Panc1 (cell line): Measurements from ENCODE around the gene BAHCC1. TPM values are rescaled to one million over a fixed set of nuclear protein-coding genes. Genes with fewer than 3 reads are reported as not detected.

Experiments used
- ATAC-seq: fragments of 200-7000 bp; cut with Tn5 transposase; 2 replicates; pipeline ENCODE4 v1.9.1; 2020; ENCODE audit warnings: mild to moderate bottlenecking, moderate library complexity
- BruUV-seq: library from RNA; stranded (reverse); fragments of 400-500 nt; replicated peaks from 2 replicates; lab custom pipeline; 2021; lab: Mats Ljungman, UMichigan
- CTCF ChIA-PET: fragments of 300-600 bp; sonication (Branson Sonifier 250); formaldehyde crosslinking; loops from one replicate; lab custom pipeline; 2022; ENCODE audit warnings: antibody characterized with exemption; lab: Charles Lee
- POLR2A ChIA-PET: fragments of 300-600 bp; sonication (Branson Sonifier 250); formaldehyde crosslinking; loops from one replicate; lab custom pipeline; 2022; ENCODE audit warnings: antibody characterized with exemption; lab: Charles Lee
- DNase-seq: peaks from one replicate; pipeline ENCODE4 v3.0.0-alpha.2; 2010; ENCODE audit warnings: low read depth, low spot score
- H3K27ac ChIP-seq: 2 replicates; pipeline ENCODE4 v1.5.1; 2011; ENCODE audit warnings: mild to moderate bottlenecking, low read length, inconsistent platforms
- H3K27me3 ChIP-seq: fragments of 200-500 bp; sonication (Bioruptor generic); 2 replicates; pipeline ENCODE4 v1.6.0; 2014; ENCODE audit warnings: low read length, inconsistent platforms; ENCODE audit not compliant: control insufficient read depth, insufficient read depth
- H3K36me3 ChIP-seq: fragments of 200-500 bp; sonication (Bioruptor generic); 2 replicates; pipeline ENCODE4 v1.5.1; 2014; ENCODE audit warnings: inconsistent platforms, mild to moderate bottlenecking, low read length, moderate library complexity; ENCODE audit not compliant: control insufficient read depth, insufficient read depth
- H3K4me1 ChIP-seq: 2 replicates; pipeline ENCODE4 v1.5.1; 2011; ENCODE audit warnings: inconsistent platforms, mild to moderate bottlenecking, low read length, moderate library complexity; ENCODE audit not compliant: control insufficient read depth, insufficient read depth
- H3K4me3 ChIP-seq, 2 experiments: 2 replicates each; pipeline ENCODE4 v1.5.1; 2011 to 2012; ENCODE audit warnings: low read depth in 2 of 2, low read length in 2 of 2, mild to moderate bottlenecking in 2 of 2, inconsistent platforms in 1 of 2, moderate library complexity in 1 of 2
- H3K9me3 ChIP-seq: fragments of 200-500 bp; sonication (Bioruptor generic); 2 replicates; pipeline ENCODE4 v1.5.1; 2014; ENCODE audit warnings: low read depth, mild to moderate bottlenecking, inconsistent platforms, low read length, moderate library complexity; ENCODE audit not compliant: control insufficient read depth, insufficient read depth
- POLR2AphosphoS5 ChIP-seq: IDR thresholded peaks from 2 replicates; pipeline ENCODE4 v1.6.1; 2012; ENCODE audit warnings: mild to moderate bottlenecking, low read depth, low read length, moderate library complexity
- SIN3A ChIP-seq: IDR thresholded peaks from 2 replicates; pipeline ENCODE4 v1.6.1; 2012; ENCODE audit warnings: low read depth, mild to moderate bottlenecking, low read length, moderate library complexity, borderline replicate concordance; ENCODE audit not compliant: insufficient read depth
- TCF7L2 ChIP-seq: IDR thresholded peaks from 2 replicates; pipeline ENCODE4 v1.6.1; 2011; ENCODE audit warnings: mild to moderate bottlenecking, low read depth, low read length, inconsistent platforms
- in situ Hi-C: cut with HindIII; loops from 2 replicates; pipeline ENCODE4 v1.10.0; 2016; ENCODE audit warnings: low sequenced_read_pairs, low pct_unique_long_range_greater_than_20kb
- intact Hi-C: fragments of 100-400 bp; cut with micrococcal nuclease; formaldehyde crosslinking; loops from one replicate; pipeline ENCODE4 v1.10.0; 2022; ENCODE audit not compliant: unreplicated experiment
- total RNA-seq: library from RNA; stranded (reverse); gene quantifications from one replicate; pipeline ENCODE4 v1.2.1, GENCODE V29; 2021; ENCODE audit not compliant: unreplicated experiment
- TF ChIP-seq, protein P1 (sequence below), 2 experiments: IDR thresholded peaks; 2 replicates each; pipeline ENCODE4 v1.6.1; 2011 to 2012; ENCODE audit warnings: low read depth in 2 of 2, control low read depth in 1 of 2, low read length in 1 of 2, mild to moderate bottlenecking in 1 of 2, moderate library complexity in 1 of 2; ENCODE audit not compliant: insufficient read depth in 1 of 2
- TF ChIP-seq, protein P2 (sequence below): fragments of 450-650 bp; IDR thresholded peaks from 2 replicates; pipeline ENCODE4 v1.5.1; 2017; ENCODE audit warnings: mild to moderate bottlenecking

The BAHCC1 gene
- total RNA-seq, 1 experiment from 2014 or later: 77.4 TPM

DNA sequence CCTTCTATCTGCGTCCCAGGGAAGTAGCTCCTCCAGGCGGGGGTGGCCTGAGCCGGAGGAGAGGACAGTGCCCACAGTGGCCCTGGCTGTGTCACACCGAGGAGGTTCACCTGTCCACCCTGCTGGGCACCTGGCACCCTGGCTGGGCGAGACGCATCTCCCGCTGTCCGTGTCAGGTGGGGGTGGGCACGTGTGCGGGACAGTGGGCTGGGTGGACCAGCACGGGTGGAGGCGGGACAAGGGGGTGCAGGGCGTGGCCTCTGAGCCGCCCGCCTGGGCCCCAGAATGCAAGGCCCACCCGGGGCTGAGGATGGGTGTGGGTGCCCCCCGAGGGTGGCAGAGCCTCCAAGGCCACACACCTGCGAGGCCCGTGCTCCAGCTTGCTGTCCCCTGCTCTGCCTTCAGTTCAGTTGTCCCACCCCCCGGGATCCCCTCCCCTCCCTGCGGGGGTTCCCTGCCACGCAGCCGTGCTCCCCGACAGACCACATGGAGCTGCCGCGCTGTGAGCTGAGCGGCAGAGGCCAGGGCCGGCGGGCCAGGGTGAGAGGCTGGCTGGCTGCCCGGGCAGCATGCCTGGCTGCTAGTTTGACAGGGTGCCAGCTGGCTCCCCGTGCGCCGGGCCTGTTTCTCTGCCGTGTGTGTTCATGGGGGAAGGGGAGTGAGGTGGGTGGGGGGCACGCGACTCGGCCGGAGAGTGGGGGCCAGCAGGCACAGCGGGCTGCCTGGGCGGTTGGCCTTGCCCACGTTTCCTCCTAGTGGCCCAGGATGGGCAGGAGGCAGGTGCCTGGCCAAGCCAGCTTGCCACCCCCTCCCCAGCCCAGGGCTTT is 33.9 kb downstream of the BAHCC1 start:
- ATAC-seq (peak; percentile 72), DNase-seq (no peak)
- H3K36me3 ChIP-seq: no peaks in the 10 kb centered on the region
- H3K27me3 ChIP-seq: no peaks in the 10 kb centered on the region
- TF ChIP-seq TCF7L2 (0 out of 2 replicates have a peak, but pooled peaks have one; percentile 22), SIN3A (0 out of 2 replicates have a peak, but pooled peaks have one; percentile 55), POLR2AphosphoS5 (peak; percentile 76)
- TF ChIP-seq, protein P1, sequence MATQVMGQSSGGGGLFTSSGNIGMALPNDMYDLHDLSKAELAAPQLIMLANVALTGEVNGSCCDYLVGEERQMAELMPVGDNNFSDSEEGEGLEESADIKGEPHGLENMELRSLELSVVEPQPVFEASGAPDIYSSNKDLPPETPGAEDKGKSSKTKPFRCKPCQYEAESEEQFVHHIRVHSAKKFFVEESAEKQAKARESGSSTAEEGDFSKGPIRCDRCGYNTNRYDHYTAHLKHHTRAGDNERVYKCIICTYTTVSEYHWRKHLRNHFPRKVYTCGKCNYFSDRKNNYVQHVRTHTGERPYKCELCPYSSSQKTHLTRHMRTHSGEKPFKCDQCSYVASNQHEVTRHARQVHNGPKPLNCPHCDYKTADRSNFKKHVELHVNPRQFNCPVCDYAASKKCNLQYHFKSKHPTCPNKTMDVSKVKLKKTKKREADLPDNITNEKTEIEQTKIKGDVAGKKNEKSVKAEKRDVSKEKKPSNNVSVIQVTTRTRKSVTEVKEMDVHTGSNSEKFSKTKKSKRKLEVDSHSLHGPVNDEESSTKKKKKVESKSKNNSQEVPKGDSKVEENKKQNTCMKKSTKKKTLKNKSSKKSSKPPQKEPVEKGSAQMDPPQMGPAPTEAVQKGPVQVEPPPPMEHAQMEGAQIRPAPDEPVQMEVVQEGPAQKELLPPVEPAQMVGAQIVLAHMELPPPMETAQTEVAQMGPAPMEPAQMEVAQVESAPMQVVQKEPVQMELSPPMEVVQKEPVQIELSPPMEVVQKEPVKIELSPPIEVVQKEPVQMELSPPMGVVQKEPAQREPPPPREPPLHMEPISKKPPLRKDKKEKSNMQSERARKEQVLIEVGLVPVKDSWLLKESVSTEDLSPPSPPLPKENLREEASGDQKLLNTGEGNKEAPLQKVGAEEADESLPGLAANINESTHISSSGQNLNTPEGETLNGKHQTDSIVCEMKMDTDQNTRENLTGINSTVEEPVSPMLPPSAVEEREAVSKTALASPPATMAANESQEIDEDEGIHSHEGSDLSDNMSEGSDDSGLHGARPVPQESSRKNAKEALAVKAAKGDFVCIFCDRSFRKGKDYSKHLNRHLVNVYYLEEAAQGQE (IDR thresholded peaks at IDR 0.05; ENCODE audit: insufficient read depth in 1 of 2, low read depth in 2 of 2, low read length in 1 of 2): 0 out of 4 replicates have a peak, but pooled peaks of 1 of the 2 experiments have one; percentile 25
- TF ChIP-seq, protein P2, sequence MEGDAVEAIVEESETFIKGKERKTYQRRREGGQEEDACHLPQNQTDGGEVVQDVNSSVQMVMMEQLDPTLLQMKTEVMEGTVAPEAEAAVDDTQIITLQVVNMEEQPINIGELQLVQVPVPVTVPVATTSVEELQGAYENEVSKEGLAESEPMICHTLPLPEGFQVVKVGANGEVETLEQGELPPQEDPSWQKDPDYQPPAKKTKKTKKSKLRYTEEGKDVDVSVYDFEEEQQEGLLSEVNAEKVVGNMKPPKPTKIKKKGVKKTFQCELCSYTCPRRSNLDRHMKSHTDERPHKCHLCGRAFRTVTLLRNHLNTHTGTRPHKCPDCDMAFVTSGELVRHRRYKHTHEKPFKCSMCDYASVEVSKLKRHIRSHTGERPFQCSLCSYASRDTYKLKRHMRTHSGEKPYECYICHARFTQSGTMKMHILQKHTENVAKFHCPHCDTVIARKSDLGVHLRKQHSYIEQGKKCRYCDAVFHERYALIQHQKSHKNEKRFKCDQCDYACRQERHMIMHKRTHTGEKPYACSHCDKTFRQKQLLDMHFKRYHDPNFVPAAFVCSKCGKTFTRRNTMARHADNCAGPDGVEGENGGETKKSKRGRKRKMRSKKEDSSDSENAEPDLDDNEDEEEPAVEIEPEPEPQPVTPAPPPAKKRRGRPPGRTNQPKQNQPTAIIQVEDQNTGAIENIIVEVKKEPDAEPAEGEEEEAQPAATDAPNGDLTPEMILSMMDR: no peak
- no peak overlapping the region for H3K4me3 ChIP-seq
- in situ Hi-C loops: no loop called here
- POLR2A ChIA-PET: interaction anchor here (0.5 to 1.8 kb wide), 6 partner anchors 24 to 235 kb away, joined by 3 to 20 read pairs (median 4); partner anchors contain the start of gene BAHCC1
- H3K27ac ChIP-seq: peak overlapping the region; percentile 83
- no TSS peak for BruUV-seq
- intact Hi-C loops: no loop called here
- CTCF ChIA-PET: interaction anchor here (0.6 to 2.6 kb wide), 6 partner anchors 12 to 79 kb away, joined by 3 to 14 read pairs (median 4); partner anchors contain the start of gene BAHCC1
- H3K4me1 ChIP-seq: peaks cover 67% of the 10 kb centered on the region
- H3K9me3 ChIP-seq: no peaks in the 10 kb centered on the region

DNA sequence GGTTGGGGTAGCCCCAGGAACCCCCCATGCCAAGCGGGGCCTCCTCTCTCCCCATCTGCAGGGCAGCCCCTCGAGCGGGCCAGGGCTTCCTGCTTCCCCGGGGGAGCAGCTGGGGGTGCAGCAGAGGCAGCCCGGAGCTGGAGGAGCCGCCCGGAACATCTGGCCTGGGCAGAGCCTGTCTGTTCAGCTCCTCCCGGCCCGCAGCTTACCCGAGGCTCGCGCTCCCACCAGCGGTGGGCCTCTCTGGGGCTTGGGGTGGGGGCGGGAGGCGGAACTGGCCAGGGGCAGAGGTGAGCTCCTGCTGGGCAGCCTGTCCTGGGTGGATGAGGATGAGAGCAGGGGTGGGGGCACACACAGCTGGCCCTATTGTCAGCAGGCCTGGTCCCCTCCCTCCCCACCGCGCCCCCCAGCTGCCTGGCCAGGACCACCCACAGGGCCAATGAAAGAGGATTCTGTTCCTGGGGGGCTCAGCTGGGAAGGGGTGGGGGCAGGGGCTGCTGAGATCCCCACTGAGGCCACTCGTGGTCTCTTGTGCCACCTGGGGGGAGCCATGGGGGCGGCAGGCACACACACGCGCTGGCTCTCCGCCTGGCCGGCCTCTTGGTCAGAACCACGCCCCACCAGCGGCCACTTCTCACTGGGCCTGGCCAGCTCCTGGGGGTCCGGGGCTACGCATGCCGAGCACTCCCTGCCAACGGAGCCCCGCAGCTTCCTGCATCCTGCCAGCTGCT is 34.7 kb downstream of the BAHCC1 start:
- Histone ChIP-seq H3K27ac (peak overlapping the region; percentile 83), H3K9me3 (no peaks in the 10 kb centered on the region), H3K36me3 (no peaks in the 10 kb centered on the region), H3K27me3 (no peaks in the 10 kb centered on the region), H3K4me3 (no peak overlapping the region), H3K4me1 (peaks cover 76% of the 10 kb centered on the region)
- ChIA-PET CTCF (interaction anchor here (0.6 to 2.6 kb wide), 6 partner anchors 11 to 139 kb away, joined by 3 to 14 read pairs (median 4); partner anchors contain the start of gene BAHCC1), POLR2A (interaction anchor here (0.6 to 1.8 kb wide), 6 partner anchors 25 to 42 kb away, joined by 3 to 20 read pairs (median 4); partner anchors contain the start of gene BAHCC1)
- in situ Hi-C loops: no loop called here
- DNase-seq (no peak), ATAC-seq (peak; percentile 45)
- intact Hi-C loops: no loop called here
- BruUV-seq: no TSS peak
- TF ChIP-seq, protein P1 (IDR thresholded peaks at IDR 0.05; ENCODE audit: insufficient read depth in 1 of 2, low read depth in 2 of 2, low read length in 1 of 2): no peak
- TF ChIP-seq POLR2AphosphoS5 (no peak), SIN3A (no peak), TCF7L2 (no peak)
- TF ChIP-seq, protein P2: no peak; the same call in 1 of the 2 replicates
